OCI-LY7 (cell line): ENCODE measurements around the gene IDUA. TPM values are rescaled to one million over a fixed set of nuclear protein-coding genes. Genes with fewer than 3 reads are reported as not detected.

Source experiments
- BruUV-seq: library from RNA; stranded (reverse); fragments of 400-500 nt; replicated peaks from 2 replicates; lab custom pipeline; 2021; lab: Mats Ljungman, UMichigan
- CTCF ChIA-PET: fragments of 300-600 bp; sonication (Branson Sonifier 250); formaldehyde crosslinking; loops from one replicate; lab custom pipeline; 2022; ENCODE audit warnings: antibody characterized with exemption; ENCODE audit not compliant: unreplicated experiment; lab: Charles Lee
- POLR2A ChIA-PET: fragments of 300-600 bp; sonication (Branson Sonifier 250); formaldehyde crosslinking; loops from one replicate; lab custom pipeline; 2022; ENCODE audit warnings: antibody characterized with exemption; lab: Charles Lee
- DNase-seq: peaks from one replicate; pipeline ENCODE4 v3.0.0-alpha.2; 2015; ENCODE audit warnings: low spot score
- H2AFZ ChIP-seq: fragments of 200-600 bp; sonication (generic), shearing (Covaris generic); 2 replicates; pipeline ENCODE4 v1.6.1; 2014; ENCODE audit warnings: mild to moderate bottlenecking, antibody characterized with exemption, low read length, moderate library complexity
- H3K27ac ChIP-seq: fragments of 200-600 bp; sonication (generic); 2 replicates; pipeline ENCODE4 v1.5.1; 2014; ENCODE audit warnings: mixed run types, low read depth, mild to moderate bottlenecking, moderate library complexity, low read length, inconsistent platforms; ENCODE audit not compliant: poor library complexity, severe bottlenecking
- H3K36me3 ChIP-seq: fragments of 200-600 bp; sonication (generic); 2 replicates; pipeline ENCODE4 v1.6.1; 2014; ENCODE audit warnings: mild to moderate bottlenecking, antibody characterized with exemption, low read length, moderate library complexity, mixed read lengths; ENCODE audit not compliant: insufficient read depth
- H3K4me1 ChIP-seq: fragments of 200-600 bp; sonication (generic); 2 replicates; pipeline ENCODE4 v1.5.1; 2014; ENCODE audit warnings: mild to moderate bottlenecking, low read length; ENCODE audit not compliant: insufficient read depth, poor library complexity, severe bottlenecking
- H3K4me2 ChIP-seq: fragments of 200-600 bp; sonication (generic); 2 replicates; pipeline ENCODE4 v1.6.1; 2014; ENCODE audit warnings: mild to moderate bottlenecking, low read length
- H3K4me3 ChIP-seq: fragments of 200-600 bp; sonication (generic); 2 replicates; pipeline ENCODE4 v1.5.1; 2014; ENCODE audit warnings: mild to moderate bottlenecking, low read depth, low read length; ENCODE audit not compliant: poor library complexity, severe bottlenecking
- H3K79me2 ChIP-seq: fragments of 200-600 bp; sonication (generic); 2 replicates; pipeline ENCODE4 v1.6.1; 2016; ENCODE audit warnings: low read depth, mild to moderate bottlenecking, low read length, moderate library complexity, mixed read lengths; ENCODE audit not compliant: insufficient read depth
- H3K9me2 ChIP-seq: fragments of 200-600 bp; sonication (generic); 2 replicates; pipeline ENCODE4 v1.6.1; 2016; ENCODE audit warnings: mild to moderate bottlenecking, low read length, mixed read lengths; ENCODE audit not compliant: insufficient read depth
- H3K9me3 ChIP-seq: fragments of 200-600 bp; sonication (generic); 2 replicates; pipeline ENCODE4 v1.6.1; 2014; ENCODE audit warnings: mild to moderate bottlenecking, mixed run types, low read length, mixed read lengths
- H4K20me1 ChIP-seq: fragments of 200-600 bp; sonication (generic); 2 replicates; pipeline ENCODE4 v1.6.1; 2014; ENCODE audit warnings: mild to moderate bottlenecking, antibody characterized with exemption, low read length, moderate library complexity, mixed read lengths; ENCODE audit not compliant: insufficient read depth
- CTCF ChIP-seq: fragments of 200-600 bp; sonication (generic); conservative IDR thresholded peaks from 2 replicates; pipeline ENCODE4 v1.5.1; 2014; ENCODE audit warnings: mild to moderate bottlenecking, antibody characterized with exemption, low read length, moderate library complexity, mixed read lengths
- EZH2phosphoT487 ChIP-seq: fragments of 200-600 bp; sonication (generic); IDR thresholded peaks from 2 replicates; pipeline ENCODE4 v1.6.1; 2018; ENCODE audit warnings: low read depth, borderline replicate concordance, mild to moderate bottlenecking, mixed run types, antibody characterized with exemption, low read length, moderate library complexity, mixed read lengths
- intact Hi-C: fragments of 100-400 bp; cut with micrococcal nuclease; formaldehyde crosslinking; loops from one replicate; pipeline ENCODE4 v1.10.0; 2022; ENCODE audit not compliant: unreplicated experiment
- total RNA-seq, 2 experiments: library from RNA; depleted of rRNA in 1 of 2; stranded (reverse); fragments of >200 nt in 1 of 2; shearing (Covaris generic) in 1 of 2; gene quantifications; 2 replicates each; pipeline ENCODE4 v1.2.3, GENCODE V29; 2014 to 2022

Gene IDUA
- total RNA-seq, 2 experiments from 2014 or later, result 12.3 to 15.7 TPM

GRCh38 chr4:1019320-1019719 is 32.5 kb downstream of the IDUA start:
- Histone ChIP-seq H3K4me2 (no peak overlapping the region), H2AFZ (no peak overlapping the region), H3K4me3 (no peak overlapping the region), H3K9me2 (no peaks in the 10 kb centered on the region), H3K9me3 (no peaks in the 10 kb centered on the region), H3K27ac (no peak overlapping the region), H4K20me1 (no peaks in the 10 kb centered on the region), H3K79me2 (no peaks in the 10 kb centered on the region), H3K36me3 (no peaks in the 10 kb centered on the region), H3K4me1 (peaks cover 9% of the 10 kb centered on the region)
- CTCF ChIA-PET, result no interaction called here
- intact Hi-C loops, result loop anchor here (10.0 kb wide), 1 partner anchor 225 kb away; the partner anchor contains the start of gene CTBP1
- TF ChIP-seq CTCF (no peak), EZH2phosphoT487 (no peak)
- no TSS peak for BruUV-seq
- POLR2A ChIA-PET, result no interaction called here
- no peak for DNase-seq

GRCh38 chr4:1019729-1020470 is 33.1 kb downstream of the IDUA start:
- Histone ChIP-seq H3K4me1 (peaks cover 9% of the 10 kb centered on the region), H3K79me2 (no peaks in the 10 kb centered on the region), H3K9me2 (no peaks in the 10 kb centered on the region), H3K9me3 (no peaks in the 10 kb centered on the region), H2AFZ (no peak overlapping the region), H4K20me1 (no peaks in the 10 kb centered on the region), H3K27ac (no peak overlapping the region), H3K4me2 (no peak overlapping the region), H3K4me3 (no peak overlapping the region), H3K36me3 (no peaks in the 10 kb centered on the region)
- ChIA-PET CTCF (no interaction called here), POLR2A (no interaction called here)
- no peak for DNase-seq
- no TSS peak for BruUV-seq
- intact Hi-C loops, result loop anchor here (10.0 kb wide), 1 partner anchor 225 kb away; the partner anchor contains the start of gene CTBP1
- TF ChIP-seq CTCF, result no peak
- no peak for TF ChIP-seq EZH2phosphoT487
